Neural progenitor cell (in vitro differentiated cells): ENCODE results near the gene ST3GAL6. TPM values are rescaled to one million over a fixed set of nuclear protein-coding genes. Genes with fewer than 3 reads are reported as not detected.

Source experiments
- DNase-seq: peaks from one replicate; pipeline ENCODE4 v3.0.0-alpha.2; 2016; ENCODE audit warnings: low spot score
- H2AFZ ChIP-seq: fragments of 200-600 bp; sonication (generic); replicated peaks from 2 replicates; pipeline ENCODE4 v1.6.1; 2016; ENCODE audit warnings: antibody characterized with exemption
- H3F3A ChIP-seq: fragments of 200-600 bp; sonication (generic); 2 replicates; pipeline ENCODE4 v1.6.1; 2016; ENCODE audit warnings: antibody characterized with exemption, low read depth
- H3K27ac ChIP-seq: fragments of 200-600 bp; sonication (generic); 2 replicates; pipeline ENCODE4 v1.5.1; 2016; ENCODE audit warnings: mild to moderate bottlenecking
- H3K27me3 ChIP-seq: fragments of 200-600 bp; sonication (generic); 2 replicates; pipeline ENCODE4 v1.6.1; 2016; ENCODE audit warnings: mild to moderate bottlenecking, moderate library complexity
- H3K36me3 ChIP-seq: fragments of 200-600 bp; sonication (generic); 2 replicates; pipeline ENCODE4 v1.5.1; 2016
- H3K4me1 ChIP-seq: fragments of 200-600 bp; sonication (generic); 2 replicates; pipeline ENCODE4 v1.6.1; 2016; ENCODE audit warnings: mixed run types
- H3K4me2 ChIP-seq: fragments of 200-600 bp; sonication (generic); 2 replicates; pipeline ENCODE4 v1.6.1; 2016
- H3K4me3 ChIP-seq: fragments of 200-600 bp; sonication (generic); 2 replicates; pipeline ENCODE4 v1.5.1; 2016
- H3K79me2 ChIP-seq: fragments of 200-600 bp; sonication (generic); 2 replicates; pipeline ENCODE4 v1.6.1; 2016; ENCODE audit warnings: low read depth
- H3K9ac ChIP-seq: fragments of 200-600 bp; sonication (generic); 2 replicates; pipeline ENCODE4 v1.6.1; 2016
- H3K9me3 ChIP-seq: fragments of 200-600 bp; sonication (generic); 2 replicates; pipeline ENCODE4 v1.5.1; 2016; ENCODE audit warnings: low read depth
- H4K20me1 ChIP-seq: fragments of 200-600 bp; sonication (generic); 2 replicates; pipeline ENCODE4 v1.6.1; 2016; ENCODE audit warnings: low read depth
- H3K27ac Mint-ChIP-seq: 3 replicates; pipeline ENCODE4 v1.8.0; 2021; ENCODE audit warnings: mixed read lengths
- H3K27me3 Mint-ChIP-seq: 2 replicates; pipeline ENCODE4 v1.8.0; 2022; ENCODE audit warnings: low read depth, mild to moderate bottlenecking, inconsistent platforms, moderate library complexity, mixed read lengths; ENCODE audit not compliant: insufficient read depth
- H3K36me3 Mint-ChIP-seq: 3 replicates; pipeline ENCODE4 v1.8.0; 2021; ENCODE audit warnings: mixed read lengths
- H3K4me1 Mint-ChIP-seq: 3 replicates; pipeline ENCODE4 v1.8.0; 2021; ENCODE audit warnings: mixed read lengths
- H3K4me3 Mint-ChIP-seq: 3 replicates; pipeline ENCODE4 v1.8.0; 2021; ENCODE audit warnings: mild to moderate bottlenecking, moderate library complexity, mixed read lengths
- H3K9me3 Mint-ChIP-seq: 3 replicates; pipeline ENCODE4 v1.8.0; 2020; ENCODE audit warnings: mixed read lengths
- CTCF ChIP-seq: fragments of 200-600 bp; sonication (generic); IDR thresholded peaks from 2 replicates; pipeline ENCODE4 v1.5.1; 2017; ENCODE audit warnings: antibody characterized with exemption, mild to moderate bottlenecking
- EZH2 ChIP-seq: fragments of 200-600 bp; sonication (generic); IDR thresholded peaks from 2 replicates; pipeline ENCODE4 v1.6.1; 2017; ENCODE audit warnings: antibody characterized with exemption, mild to moderate bottlenecking, moderate library complexity
- EZH2phosphoT487 ChIP-seq: fragments of 200-600 bp; sonication (generic); IDR thresholded peaks from 2 replicates; pipeline ENCODE4 v1.6.1; 2017; ENCODE audit warnings: antibody characterized with exemption
- total RNA-seq: library from RNA; depleted of rRNA; stranded (reverse); fragments of >200 nt; gene quantifications from 2 replicates; pipeline ENCODE4 v1.2.3, GENCODE V29; 2015; ENCODE audit warnings: low replicate concordance

Gene ST3GAL6
- total RNA-seq, 1 donor from 2014 or later = 18.6 TPM

- Mint-ChIP-seq H3K36me3 (peaks cover 13% of the 10 kb centered on the region), H3K9me3 (no peaks in the 10 kb centered on the region), H3K27me3 (no peaks in the 10 kb centered on the region), H3K4me3 (no peak overlapping the region), H3K4me1 (no peaks in the 10 kb centered on the region), H3K27ac (no peak overlapping the region)
- Histone ChIP-seq H3K9ac (no peak overlapping the region), H4K20me1 (no peaks in the 10 kb centered on the region), H3K27me3 (no peaks in the 10 kb centered on the region), H3K79me2 (no peaks in the 10 kb centered on the region), H3F3A (no peaks in the 10 kb centered on the region), H3K9me3 (no peaks in the 10 kb centered on the region), H3K4me1 (no peaks in the 10 kb centered on the region), H3K4me2 (no peak overlapping the region), H3K4me3 (no peak overlapping the region), H3K36me3 (no peaks in the 10 kb centered on the region), H2AFZ (no peak overlapping the region), H3K27ac (no peak overlapping the region)
- no peak for TF ChIP-seq EZH2phosphoT487
- TF ChIP-seq EZH2 = no peak
- TF ChIP-seq CTCF = no peak
- no peak for DNase-seq
Observed at GRCh38 chr3:98791341-98792325, 28.5 kb downstream of the ST3GAL6 start.

GRCh38 chr3:98793971-98794370 lies 30.8 kb downstream of the ST3GAL6 start:
- H3K9me3 ChIP-seq = no peaks in the 10 kb centered on the region
- no peaks in the 10 kb centered on the region for H3K4me1 Mint-ChIP-seq
- H3F3A ChIP-seq = no peaks in the 10 kb centered on the region
- H4K20me1 ChIP-seq = no peaks in the 10 kb centered on the region
- H3K4me1 ChIP-seq = no peaks in the 10 kb centered on the region
- peaks cover 22% of the 10 kb centered on the region for H3K36me3 Mint-ChIP-seq
- H3K27ac ChIP-seq = no peak overlapping the region
- H3K4me3 Mint-ChIP-seq = no peak overlapping the region
- H3K27me3 ChIP-seq = no peaks in the 10 kb centered on the region
- no peak for DNase-seq
- H3K27ac Mint-ChIP-seq = no peak overlapping the region
- H2AFZ ChIP-seq = no peak overlapping the region
- H3K79me2 ChIP-seq = no peaks in the 10 kb centered on the region
- TF ChIP-seq CTCF = no peak
- no peak for TF ChIP-seq EZH2phosphoT487
- TF ChIP-seq EZH2 = no peak
- H3K4me2 ChIP-seq = no peak overlapping the region
- no peak overlapping the region for H3K9ac ChIP-seq
- H3K9me3 Mint-ChIP-seq = no peaks in the 10 kb centered on the region
- H3K27me3 Mint-ChIP-seq = no peaks in the 10 kb centered on the region
- no peaks in the 10 kb centered on the region for H3K36me3 ChIP-seq
- H3K4me3 ChIP-seq = no peak overlapping the region

GRCh38 chr3:98796334-98796733 lies 33.2 kb downstream of the ST3GAL6 start:
- Histone ChIP-seq H3F3A (no peaks in the 10 kb centered on the region), H3K4me1 (no peaks in the 10 kb centered on the region), H3K9ac (no peak overlapping the region), H3K36me3 (no peaks in the 10 kb centered on the region), H2AFZ (no peak overlapping the region), H4K20me1 (no peaks in the 10 kb centered on the region), H3K79me2 (no peaks in the 10 kb centered on the region), H3K4me2 (no peak overlapping the region), H3K4me3 (no peak overlapping the region), H3K27me3 (no peaks in the 10 kb centered on the region), H3K27ac (no peak overlapping the region), H3K9me3 (no peaks in the 10 kb centered on the region)
- no peaks in the 10 kb centered on the region for H3K4me1 Mint-ChIP-seq
- no peak overlapping the region for H3K27ac Mint-ChIP-seq
- peaks cover 36% of the 10 kb centered on the region for H3K36me3 Mint-ChIP-seq
- H3K9me3 Mint-ChIP-seq = no peaks in the 10 kb centered on the region
- TF ChIP-seq EZH2phosphoT487 (no peak), CTCF (no peak), EZH2 (no peak)
- no peak for DNase-seq
- no peaks in the 10 kb centered on the region for H3K27me3 Mint-ChIP-seq
- H3K4me3 Mint-ChIP-seq = no peak overlapping the region
